ENCODE measurements around the gene WDR26. TPM values are rescaled to one million over a fixed set of nuclear protein-coding genes. Genes with fewer than 3 reads are reported as not detected.

WDR26 gene
- total RNA-seq, 1 donor from 2014 or later = 79.5 TPM

GRCh38 chr1:224472806-224473205 is 38.2 kb upstream of the WDR26 start:
- H3K9me3 Mint-ChIP-seq (ENCODE audit: low read depth) = peaks cover 16% of the 10 kb centered on the region
- no peak overlapping the region for H3K27ac Mint-ChIP-seq (ENCODE audit: unreplicated experiment)
- H3K36me3 Mint-ChIP-seq (ENCODE audit: low read depth) = peaks cover 2% of the 10 kb centered on the region
- TF ChIP-seq, protein P1, sequence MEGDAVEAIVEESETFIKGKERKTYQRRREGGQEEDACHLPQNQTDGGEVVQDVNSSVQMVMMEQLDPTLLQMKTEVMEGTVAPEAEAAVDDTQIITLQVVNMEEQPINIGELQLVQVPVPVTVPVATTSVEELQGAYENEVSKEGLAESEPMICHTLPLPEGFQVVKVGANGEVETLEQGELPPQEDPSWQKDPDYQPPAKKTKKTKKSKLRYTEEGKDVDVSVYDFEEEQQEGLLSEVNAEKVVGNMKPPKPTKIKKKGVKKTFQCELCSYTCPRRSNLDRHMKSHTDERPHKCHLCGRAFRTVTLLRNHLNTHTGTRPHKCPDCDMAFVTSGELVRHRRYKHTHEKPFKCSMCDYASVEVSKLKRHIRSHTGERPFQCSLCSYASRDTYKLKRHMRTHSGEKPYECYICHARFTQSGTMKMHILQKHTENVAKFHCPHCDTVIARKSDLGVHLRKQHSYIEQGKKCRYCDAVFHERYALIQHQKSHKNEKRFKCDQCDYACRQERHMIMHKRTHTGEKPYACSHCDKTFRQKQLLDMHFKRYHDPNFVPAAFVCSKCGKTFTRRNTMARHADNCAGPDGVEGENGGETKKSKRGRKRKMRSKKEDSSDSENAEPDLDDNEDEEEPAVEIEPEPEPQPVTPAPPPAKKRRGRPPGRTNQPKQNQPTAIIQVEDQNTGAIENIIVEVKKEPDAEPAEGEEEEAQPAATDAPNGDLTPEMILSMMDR (IDR thresholded peaks at IDR 0.05) = no peak
- H3K4me3 Mint-ChIP-seq (ENCODE audit: unreplicated experiment) = no peak overlapping the region
- no peaks in the 10 kb centered on the region for H3K4me1 Mint-ChIP-seq (ENCODE audit: low read depth)
- no peak for DNase-seq (ENCODE audit: low spot score)
- no peaks in the 10 kb centered on the region for H3K27me3 Mint-ChIP-seq (ENCODE audit: low read depth)

DNA sequence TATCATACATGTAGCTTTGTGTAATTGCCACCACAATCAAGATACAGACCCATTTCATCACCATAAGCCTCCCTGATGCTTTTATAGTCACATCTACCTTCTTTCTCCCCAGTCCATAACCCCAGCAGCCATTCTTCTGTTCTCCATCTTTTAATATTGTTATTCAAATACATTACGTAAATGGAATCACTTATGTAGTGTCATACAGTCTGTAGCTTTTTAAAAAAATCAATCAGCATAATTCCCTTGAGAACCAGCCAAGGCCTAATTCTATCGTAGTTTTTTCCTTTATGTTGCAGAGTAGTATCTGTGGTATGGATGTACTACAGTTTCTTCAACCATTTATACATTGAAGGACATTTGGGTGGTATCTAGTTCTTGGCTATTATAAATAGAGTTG is 31.6 kb upstream of the WDR26 start:
- Mint-ChIP-seq H3K36me3 (ENCODE audit: low read depth) (peaks cover 2% of the 10 kb centered on the region), H3K27me3 (ENCODE audit: low read depth) (no peaks in the 10 kb centered on the region), H3K9me3 (ENCODE audit: low read depth) (peaks cover 9% of the 10 kb centered on the region), H3K27ac (ENCODE audit: unreplicated experiment) (no peak overlapping the region), H3K4me3 (ENCODE audit: unreplicated experiment) (no peak overlapping the region), H3K4me1 (ENCODE audit: low read depth) (peaks cover 6% of the 10 kb centered on the region)
- DNase-seq (ENCODE audit: low spot score) = no peak
- TF ChIP-seq, protein P1 (IDR thresholded peaks at IDR 0.05) = no peak

DNA sequence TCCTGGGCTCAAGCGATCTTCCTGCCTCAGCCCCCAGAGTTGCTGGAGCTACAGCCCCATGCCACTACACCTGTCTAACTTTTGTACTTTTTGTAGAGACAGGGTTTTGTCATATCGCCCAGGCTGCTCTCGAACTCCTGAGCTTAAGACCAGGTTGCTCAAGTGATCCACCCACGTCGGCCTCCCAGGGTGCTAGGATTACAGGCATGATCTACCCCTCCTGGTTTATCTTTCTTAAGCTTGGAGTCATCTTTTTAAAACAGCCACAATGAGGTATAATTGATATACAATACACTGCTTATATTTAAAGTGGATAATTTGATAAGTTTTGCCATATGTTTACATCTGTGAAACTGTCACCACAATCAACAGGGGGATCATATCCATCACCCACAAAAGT is 25.4 kb upstream of the WDR26 start:
- Mint-ChIP-seq H3K4me1 (ENCODE audit: low read depth) (peaks cover 14% of the 10 kb centered on the region), H3K4me3 (ENCODE audit: unreplicated experiment) (no peak overlapping the region), H3K27ac (ENCODE audit: unreplicated experiment) (no peak overlapping the region), H3K9me3 (ENCODE audit: low read depth) (peaks cover 4% of the 10 kb centered on the region), H3K27me3 (ENCODE audit: low read depth) (no peaks in the 10 kb centered on the region), H3K36me3 (ENCODE audit: low read depth) (no peaks in the 10 kb centered on the region)
- DNase-seq (ENCODE audit: low spot score) = no peak
- TF ChIP-seq, protein P1 (IDR thresholded peaks at IDR 0.05) = no peak

- no peaks in the 10 kb centered on the region for H3K27me3 Mint-ChIP-seq (ENCODE audit: low read depth)
- no peak overlapping the region for H3K27ac Mint-ChIP-seq (ENCODE audit: unreplicated experiment)
- TF ChIP-seq, protein P1 (IDR thresholded peaks at IDR 0.05) = no peak
These were observed 24.4 kb upstream of the WDR26 start for GRCh38 chr1:224458996-224459395.

DNA sequence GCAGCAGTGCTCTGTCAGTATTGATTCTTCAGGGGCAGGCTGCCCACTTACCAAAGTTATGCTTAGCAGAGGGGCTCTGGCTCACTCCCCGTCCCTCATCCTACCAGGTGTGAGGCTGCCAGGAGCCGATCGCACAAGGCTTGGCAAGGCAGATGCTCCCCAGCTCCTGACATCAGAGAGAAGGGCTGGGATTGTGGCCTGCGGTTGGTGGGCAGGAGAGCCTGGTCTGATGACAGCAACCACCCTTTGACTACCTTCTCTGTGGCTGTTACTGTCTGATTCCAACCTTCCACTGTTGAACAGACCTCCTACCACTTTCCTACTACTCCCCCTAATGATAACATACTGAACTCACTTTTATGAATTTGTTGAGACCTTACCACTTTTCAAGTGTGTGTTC is 23.7 kb upstream of the WDR26 start:
- TF ChIP-seq, protein P1 (IDR thresholded peaks at IDR 0.05) = no peak
- H3K27me3 Mint-ChIP-seq (ENCODE audit: low read depth) = no peaks in the 10 kb centered on the region
- H3K9me3 Mint-ChIP-seq (ENCODE audit: low read depth) = peaks cover 4% of the 10 kb centered on the region
- H3K27ac Mint-ChIP-seq (ENCODE audit: unreplicated experiment) = no peak overlapping the region
- H3K4me1 Mint-ChIP-seq (ENCODE audit: low read depth) = peaks cover 14% of the 10 kb centered on the region
- DNase-seq (ENCODE audit: low spot score) = no peak
- H3K4me3 Mint-ChIP-seq (ENCODE audit: unreplicated experiment) = no peak overlapping the region
- H3K36me3 Mint-ChIP-seq (ENCODE audit: low read depth) = no peaks in the 10 kb centered on the region

More at GRCh38 chr1:224458996-224459395, 24.4 kb upstream of the WDR26 start:
- no peak for DNase-seq (ENCODE audit: low spot score)
- Mint-ChIP-seq H3K9me3 (ENCODE audit: low read depth) (peaks cover 4% of the 10 kb centered on the region), H3K36me3 (ENCODE audit: low read depth) (no peaks in the 10 kb centered on the region), H3K4me3 (ENCODE audit: unreplicated experiment) (no peak overlapping the region), H3K4me1 (ENCODE audit: low read depth) (peaks cover 14% of the 10 kb centered on the region)

Measured in chondrocyte (in vitro differentiated cells).